ENCODE measurements around the gene THSD4.
A peak's percentile ranks its signal among the peaks of the same experiment; 100 is the strongest.
"Not testable (repeated sequence)": the region's sequence is repeated elsewhere in the genome, so short reads cannot be mapped to it uniquely, and the experiment has no call there.

Gene THSD4

GRCh38 chr15:71127083-71127482 is 11.8 kb downstream of the THSD4 start:
- no peak for DNase-seq (ENCODE audit: low read depth)
- no peak overlapping the region for H3K4me3 ChIP-seq (replicated peaks; ENCODE audit: low read depth, low read length)
- no peak for TF ChIP-seq CTCF (IDR thresholded peaks at IDR 0.05; ENCODE audit: low read length, missing control alignments)

- H3K4me3 ChIP-seq (replicated peaks; ENCODE audit: low read depth, low read length); DNase-seq (ENCODE audit: low read depth): not testable (repeated sequence)
These were observed 12.9 kb downstream of the THSD4 start for GRCh38 chr15:71128159-71128558.

- DNase-seq (ENCODE audit: low read depth): no peak
These were observed 13.8 kb downstream of the THSD4 start for GRCh38 chr15:71128939-71129562.

GRCh38 chr15:71129669-71130068 is 14.4 kb downstream of the THSD4 start:
- H3K4me3 ChIP-seq (replicated peaks; ENCODE audit: low read depth, low read length): no peak overlapping the region
- DNase-seq (ENCODE audit: low read depth): no peak
- TF ChIP-seq CTCF (IDR thresholded peaks at IDR 0.05; ENCODE audit: low read length, missing control alignments): no peak

More at GRCh38 chr15:71128939-71129562, 13.8 kb downstream of the THSD4 start:
- H3K4me3 ChIP-seq (replicated peaks; ENCODE audit: low read depth, low read length): no peak overlapping the region
- TF ChIP-seq CTCF (IDR thresholded peaks at IDR 0.05; ENCODE audit: low read length, missing control alignments): no peak

- no peak overlapping the region for H3K4me3 ChIP-seq (replicated peaks; ENCODE audit: low read depth, low read length)
- no peak for DNase-seq (ENCODE audit: low read depth)
- no peak for TF ChIP-seq CTCF (IDR thresholded peaks at IDR 0.05; ENCODE audit: low read length, missing control alignments)
These were observed 16.5 kb downstream of the THSD4 start for GRCh38 chr15:71131601-71132362.

GRCh38 chr15:71133747-71134472 is 18.6 kb downstream of the THSD4 start:
- no peak overlapping the region for H3K4me3 ChIP-seq (replicated peaks; ENCODE audit: low read depth, low read length)
- no peak for TF ChIP-seq CTCF (IDR thresholded peaks at IDR 0.05; ENCODE audit: low read length, missing control alignments)
- DNase-seq (ENCODE audit: low read depth): no peak

- H3K4me3 ChIP-seq (replicated peaks; ENCODE audit: low read depth, low read length): no peak overlapping the region
- DNase-seq (ENCODE audit: low read depth): peak; percentile 94
- no peak for TF ChIP-seq CTCF (IDR thresholded peaks at IDR 0.05; ENCODE audit: low read length, missing control alignments)
These were observed 21.0 kb downstream of the THSD4 start for GRCh38 chr15:71136159-71136783.

Data from fibroblast of pulmonary artery (primary cell).